PC-3 (cell line): ENCODE measurements around the gene C1QTNF4. TPM values are rescaled to one million over a fixed set of nuclear protein-coding genes. Genes with fewer than 3 reads are reported as not detected.

ENCODE experiments used
- ATAC-seq: fragments of 200-7000 bp; cut with Tn5 transposase; 2 replicates; pipeline ENCODE4 v1.9.1; 2020; ENCODE audit warnings: mild to moderate bottlenecking, moderate library complexity
- BruUV-seq: library from RNA; stranded (reverse); fragments of 400-500 nt; replicated peaks from 2 replicates; lab custom pipeline; 2021; lab: Mats Ljungman, UMichigan
- CTCF ChIA-PET: fragments of 300-600 bp; sonication (Branson Sonifier 250); formaldehyde crosslinking; loops from one replicate; lab custom pipeline; 2022; ENCODE audit warnings: antibody characterized with exemption; lab: Charles Lee
- POLR2A ChIA-PET: fragments of 300-600 bp; sonication (Branson Sonifier 250); formaldehyde crosslinking; loops from one replicate; lab custom pipeline; 2022; ENCODE audit warnings: antibody characterized with exemption; ENCODE audit not compliant: unreplicated experiment; lab: Charles Lee
- DNase-seq: peaks from one replicate; pipeline ENCODE4 v3.0.0-alpha.2; 2015
- H2AFZ ChIP-seq: fragments of 300-600 bp; sonication (generic); 2 replicates; pipeline ENCODE4 v1.6.0; 2016; ENCODE audit warnings: antibody characterized with exemption, low read length
- H3F3A ChIP-seq: fragments of 300-600 bp; sonication (generic); one replicate; pipeline ENCODE4 v1.6.0; 2017; ENCODE audit warnings: antibody characterized with exemption, low read length, control low read depth, mild to moderate bottlenecking; ENCODE audit not compliant: unreplicated experiment
- H3K27ac ChIP-seq: fragments of 300-600 bp; sonication (generic); 2 replicates; pipeline ENCODE4 v1.5.1; 2016; ENCODE audit warnings: mild to moderate bottlenecking, low read length
- H3K27me3 ChIP-seq: fragments of 300-600 bp; sonication (generic); 2 replicates; pipeline ENCODE4 v1.6.1; 2016; ENCODE audit warnings: low read length, mixed read lengths
- H3K36me3 ChIP-seq: fragments of 300-600 bp; sonication (generic); 2 replicates; pipeline ENCODE4 v1.6.1; 2016; ENCODE audit warnings: low read depth, mixed run types, low read length, mixed read lengths
- H3K4me1 ChIP-seq: fragments of 300-600 bp; sonication (generic); 2 replicates; pipeline ENCODE4 v1.5.1; 2016; ENCODE audit warnings: low read length; ENCODE audit not compliant: insufficient read depth
- H3K4me2 ChIP-seq: fragments of 300-600 bp; sonication (generic); 2 replicates; pipeline ENCODE4 v1.6.0; 2016; ENCODE audit warnings: low read length
- H3K4me3 ChIP-seq: fragments of 300-600 bp; sonication (generic); 2 replicates; pipeline ENCODE4 v1.5.1; 2016; ENCODE audit warnings: mild to moderate bottlenecking, low read length, mixed read lengths
- H3K79me2 ChIP-seq: fragments of 300-600 bp; sonication (generic); 2 replicates; pipeline ENCODE4 v1.6.1; 2017; ENCODE audit warnings: low read length, mixed read lengths
- H3K9ac ChIP-seq: fragments of 300-600 bp; sonication (generic); 2 replicates; pipeline ENCODE4 v1.6.0; 2016; ENCODE audit warnings: mild to moderate bottlenecking, low read length
- H3K9me2 ChIP-seq: fragments of 300-600 bp; sonication (generic); replicated peaks from 2 replicates; pipeline ENCODE4 v1.6.1; 2016; ENCODE audit warnings: mixed run types, low read length, mixed read lengths
- H3K9me3 ChIP-seq: fragments of 300-600 bp; sonication (generic); 2 replicates; pipeline ENCODE4 v1.6.1; 2016; ENCODE audit warnings: low read length, mixed read lengths
- H4K20me1 ChIP-seq: fragments of 300-600 bp; sonication (generic); 2 replicates; pipeline ENCODE4 v1.6.1; 2016; ENCODE audit warnings: low read length, mixed read lengths
- EZH2 ChIP-seq: fragments of 300-600 bp; sonication (generic); IDR thresholded peaks from one replicate; pipeline ENCODE4 v1.6.1; 2017; ENCODE audit warnings: antibody characterized with exemption, mild to moderate bottlenecking, low read length; ENCODE audit not compliant: unreplicated experiment
- EZH2phosphoT487 ChIP-seq: fragments of 300-600 bp; sonication (generic); IDR thresholded peaks from 2 replicates; pipeline ENCODE4 v1.6.1; 2018; ENCODE audit warnings: mild to moderate bottlenecking, antibody characterized with exemption, low read length, borderline replicate concordance
- intact Hi-C: fragments of 100-400 bp; cut with micrococcal nuclease; formaldehyde crosslinking; loops from 2 replicates; pipeline ENCODE4 v1.9.0; 2023
- total RNA-seq: library from RNA; depleted of rRNA; stranded (reverse); fragments of >200 nt; gene quantifications from 2 replicates; pipeline ENCODE4 v1.2.3, GENCODE V29; 2014
- TF ChIP-seq, protein P1 (sequence below): fragments of 300-600 bp; sonication (generic); conservative IDR thresholded peaks from 2 replicates; pipeline ENCODE4 v1.5.1; 2017; ENCODE audit warnings: antibody characterized with exemption, low read depth, mild to moderate bottlenecking, low read length

The C1QTNF4 gene
- total RNA-seq, 1 experiment from 2014 or later = not detected

DNA sequence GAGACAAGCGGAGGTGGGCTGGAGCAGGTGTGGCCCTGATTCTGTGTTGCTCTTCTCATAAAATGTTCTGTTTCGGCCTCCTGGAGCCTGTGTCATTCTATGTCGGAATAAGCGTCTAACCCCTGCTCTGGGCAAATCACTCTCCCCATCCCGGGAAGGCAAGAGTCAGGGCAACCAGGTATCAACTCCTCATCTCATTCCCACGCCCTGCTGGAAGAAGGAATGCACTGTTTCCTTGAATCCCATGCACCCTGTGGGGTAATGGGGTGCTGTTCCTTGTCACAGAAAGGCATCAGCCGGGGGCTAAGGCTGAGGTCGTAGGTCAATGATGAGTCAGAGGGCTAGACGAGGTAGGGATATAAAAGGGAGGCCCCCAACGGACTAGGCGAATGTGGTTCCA, 5.1 kb downstream of the C1QTNF4 start:
- ChIA-PET POLR2A (no interaction called here), CTCF (no interaction called here)
- H3K4me2 ChIP-seq = no peak overlapping the region
- no peak overlapping the region for H3K27ac ChIP-seq
- H3K27me3 ChIP-seq = peaks cover 11% of the 10 kb centered on the region
- no peak overlapping the region for H2AFZ ChIP-seq
- DNase-seq = no peak
- H3K4me3 ChIP-seq = no peak overlapping the region
- H3K36me3 ChIP-seq = 0 out of 2 replicates have a peak, but pooled peaks cover 3% of the 10 kb centered on the region
- H3K9me2 ChIP-seq = no peaks in the 10 kb centered on the region
- TF ChIP-seq, protein P1, sequence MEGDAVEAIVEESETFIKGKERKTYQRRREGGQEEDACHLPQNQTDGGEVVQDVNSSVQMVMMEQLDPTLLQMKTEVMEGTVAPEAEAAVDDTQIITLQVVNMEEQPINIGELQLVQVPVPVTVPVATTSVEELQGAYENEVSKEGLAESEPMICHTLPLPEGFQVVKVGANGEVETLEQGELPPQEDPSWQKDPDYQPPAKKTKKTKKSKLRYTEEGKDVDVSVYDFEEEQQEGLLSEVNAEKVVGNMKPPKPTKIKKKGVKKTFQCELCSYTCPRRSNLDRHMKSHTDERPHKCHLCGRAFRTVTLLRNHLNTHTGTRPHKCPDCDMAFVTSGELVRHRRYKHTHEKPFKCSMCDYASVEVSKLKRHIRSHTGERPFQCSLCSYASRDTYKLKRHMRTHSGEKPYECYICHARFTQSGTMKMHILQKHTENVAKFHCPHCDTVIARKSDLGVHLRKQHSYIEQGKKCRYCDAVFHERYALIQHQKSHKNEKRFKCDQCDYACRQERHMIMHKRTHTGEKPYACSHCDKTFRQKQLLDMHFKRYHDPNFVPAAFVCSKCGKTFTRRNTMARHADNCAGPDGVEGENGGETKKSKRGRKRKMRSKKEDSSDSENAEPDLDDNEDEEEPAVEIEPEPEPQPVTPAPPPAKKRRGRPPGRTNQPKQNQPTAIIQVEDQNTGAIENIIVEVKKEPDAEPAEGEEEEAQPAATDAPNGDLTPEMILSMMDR = no peak
- TF ChIP-seq EZH2phosphoT487 (no peak), EZH2 (no peak)
- ATAC-seq = no peak
- H4K20me1 ChIP-seq = no peaks in the 10 kb centered on the region
- no peaks in the 10 kb centered on the region for H3K9me3 ChIP-seq
- no peaks in the 10 kb centered on the region for H3K79me2 ChIP-seq
- no peaks in the 10 kb centered on the region for H3F3A ChIP-seq
- H3K4me1 ChIP-seq = no peaks in the 10 kb centered on the region
- intact Hi-C loops = no loop called here
- no TSS peak for BruUV-seq
- no peak overlapping the region for H3K9ac ChIP-seq

DNA sequence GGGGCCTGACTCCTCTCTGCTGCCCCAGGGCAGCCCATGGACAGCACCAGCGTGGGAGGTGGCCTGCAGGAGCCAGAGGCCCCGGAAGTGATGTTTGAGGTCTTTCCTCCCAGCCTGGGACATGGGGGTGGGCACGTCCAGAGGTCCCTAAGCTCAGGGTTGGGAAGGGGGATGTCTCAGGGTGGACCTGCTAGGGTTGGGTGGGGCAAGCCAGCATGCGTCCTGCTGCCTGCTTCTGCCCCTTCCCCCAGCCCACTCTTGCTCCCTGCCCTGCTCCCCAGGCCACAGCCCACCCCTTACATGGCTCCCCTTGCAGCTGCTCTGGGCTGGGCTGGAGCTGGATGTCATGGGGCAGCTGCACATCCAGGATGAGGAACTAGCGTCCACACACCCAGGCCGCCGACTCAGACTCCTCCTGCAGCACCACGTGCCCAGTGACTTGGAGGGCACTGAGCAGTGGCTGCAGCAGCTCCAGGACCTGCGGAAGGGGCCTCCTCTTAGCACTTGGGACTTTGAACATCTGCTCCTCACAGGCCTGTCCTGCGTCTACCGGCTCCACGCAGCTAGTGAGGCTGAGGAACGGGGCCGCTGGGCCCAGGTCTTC, 6.4 kb downstream of the C1QTNF4 start:
- no peaks in the 10 kb centered on the region for H3F3A ChIP-seq

More for the DNA sequence above, 6.4 kb downstream of the C1QTNF4 start:
- H3K4me1 ChIP-seq = no peaks in the 10 kb centered on the region
- no peaks in the 10 kb centered on the region for H3K27me3 ChIP-seq
- H3K36me3 ChIP-seq = peaks cover 8% of the 10 kb centered on the region; the same call in 1 of the 2 replicates
- no peak overlapping the region for H3K4me2 ChIP-seq
- DNase-seq (no peak), ATAC-seq (no peak)
- no peak overlapping the region for H3K27ac ChIP-seq
- H3K79me2 ChIP-seq = no peaks in the 10 kb centered on the region
- no TSS peak for BruUV-seq
- ChIA-PET CTCF (interaction anchor here (0.6 kb wide), 1 partner anchor 35 kb away, joined by 3 read pairs; the partner anchor contains the start of gene CELF1), POLR2A (no interaction called here)
- TF ChIP-seq, protein P1 = no peak
- TF ChIP-seq EZH2 (no peak), EZH2phosphoT487 (no peak)
- intact Hi-C loops = no loop called here
- H3K9me2 ChIP-seq = no peaks in the 10 kb centered on the region
- H3K9ac ChIP-seq = no peak overlapping the region
- H3K9me3 ChIP-seq = no peaks in the 10 kb centered on the region
- no peak overlapping the region for H3K4me3 ChIP-seq
- H2AFZ ChIP-seq = no peak overlapping the region
- H4K20me1 ChIP-seq = no peaks in the 10 kb centered on the region
